ENCODE measurements around the gene NAALADL1.

Gene NAALADL1

GRCh38 chr11:64996327-64996709 is 62.0 kb downstream of the NAALADL1 start:
- Histone ChIP-seq H3K27ac (ENCODE audit: low read depth, low read length) (no peak overlapping the region), H3K4me1 (ENCODE audit: control insufficient read depth, low read length) (peaks cover 35% of the 10 kb centered on the region), H4K20me1 (ENCODE audit: control insufficient read depth, insufficient read depth, low read depth, low read length) (no peaks in the 10 kb centered on the region), H3K9me3 (ENCODE audit: control insufficient read depth, insufficient read depth, low read length) (no peaks in the 10 kb centered on the region), H3F3A (ENCODE audit: control insufficient read depth, insufficient read depth) (no peaks in the 10 kb centered on the region), H3K9me2 (replicated peaks; ENCODE audit: control insufficient read depth, low read length) (no peaks in the 10 kb centered on the region), H3K79me2 (ENCODE audit: control insufficient read depth, low read length) (no peaks in the 10 kb centered on the region), H3K4me3 (ENCODE audit: low read length) (peak overlapping the region; percentile 31), H3K36me3 (ENCODE audit: control insufficient read depth, low read length) (no peaks in the 10 kb centered on the region), H3K4me2 (ENCODE audit: low read length) (peak overlapping the region; percentile 38), H3K27me3 (ENCODE audit: control insufficient read depth, low read length) (no peaks in the 10 kb centered on the region)
- TF ChIP-seq EZH2phosphoT487 (IDR thresholded peaks at IDR 0.05; ENCODE audit: borderline replicate concordance, low read length) (no peak), CTCF (IDR thresholded peaks at IDR 0.05; ENCODE audit: low read depth, low read length, poor library complexity, severe bottlenecking) (no peak)
